Stomach (tissue), 9 donors: ENCODE results near the gene TARBP1. TPM values are rescaled to one million over a fixed set of nuclear protein-coding genes. Genes with fewer than 3 reads are reported as not detected.
"Not testable (repeated sequence)": the region's sequence is repeated elsewhere in the genome, so short reads cannot be mapped to it uniquely, and the experiment has no call there.

Source experiments
- DNase-seq, 2 donors: peaks; one replicate each; pipeline versions ENCODE4 v3.0.0 to v3.0.0-alpha.2; 2013 to 2019
- H3K27ac ChIP-seq, 5 donors: fragments of 200-600 bp in 4 of 5; sonication (generic) in 4 of 5; one replicate each; pipeline ENCODE4 v1.5.1; 2013 to 2019; ENCODE audit warnings: mild to moderate bottlenecking in 1 of 5, moderate library complexity in 1 of 5
- H3K27me3 ChIP-seq, 3 donors: fragments of 200-600 bp; sonication (generic); one replicate each; pipeline ENCODE4 v1.5.1; 2017 to 2019; ENCODE audit warnings: mixed run types in 1 of 3
- H3K36me3 ChIP-seq, 4 donors: fragments of 200-600 bp; sonication (generic); 1 replicate in 3 of 4; 2 replicates in 1 of 4; pipeline ENCODE4 v1.5.1; 2016 to 2019
- H3K4me1 ChIP-seq, 4 donors: fragments of 200-600 bp; sonication (generic); one replicate each; pipeline ENCODE4 v1.5.1; 2016 to 2019
- H3K4me3 ChIP-seq, 4 donors: fragments of 200-600 bp; sonication (generic) in 3 of 4; one replicate each; pipeline ENCODE4 v1.5.1; 2016 to 2019; ENCODE audit warnings: mild to moderate bottlenecking in 1 of 4
- H3K9me3 ChIP-seq, 4 donors: fragments of 200-600 bp; sonication (generic); one replicate each; pipeline ENCODE4 v1.5.1; 2016 to 2019
- CTCF ChIP-seq, 7 experiments: fragments of 450-650 bp in 4 of 7; fragments of 200-600 bp in 3 of 7; sonication (generic) in 3 of 7; IDR thresholded peaks; one replicate each; pipeline ENCODE4 v1.5.1; 2016 to 2019; ENCODE audit warnings: antibody characterized with exemption in 7 of 7, control low read depth in 2 of 7, mild to moderate bottlenecking in 1 of 7
- EP300 ChIP-seq: sonication (generic); formaldehyde crosslinking; IDR thresholded peaks from one replicate; pipeline ENCODE4 v1.6.1; 2017; ENCODE audit warnings: antibody characterized with exemption
- POLR2A ChIP-seq, 4 donors: fragments of 450-650 bp; IDR thresholded peaks; one replicate each; pipeline ENCODE4 v1.6.1; 2016; ENCODE audit warnings: antibody characterized with exemption in 4 of 4, control low read depth in 2 of 4, mild to moderate bottlenecking in 1 of 4, moderate library complexity in 1 of 4
- POLR2AphosphoS5 ChIP-seq, 3 donors: sonication (generic); formaldehyde crosslinking; IDR thresholded peaks; one replicate each; pipeline ENCODE4 v1.6.1; 2016; ENCODE audit warnings: antibody characterized with exemption in 3 of 3
- WGBS, 5 donors: extraction: QIAGEN DNeasy Blood & Tissue Kit in 3 of 5; methylation state at CpG; one replicate each; pipeline versions ENCODE4 v1.1.5 to v1.1.7; 2013 to 2018; 5-methylcytosine and 5-hydroxymethylcytosine counted together
- intact Hi-C: fragments of 100-400 bp; cut with DNase I; formaldehyde crosslinking; loops from one replicate; pipeline ENCODE4 v1.15.1; 2023; ENCODE audit warnings: low total_unique reads
- polyA plus RNA-seq, 3 donors: library from polyadenylated mRNA; stranded (reverse); fragments of 200-250 nt; gene quantifications; one replicate each; pipeline ENCODE4 v1.2.3, GENCODE V29; 2013
- total RNA-seq, 5 donors: library from RNA; depleted of rRNA; stranded (reverse); fragments of >200 nt; gene quantifications; one replicate each; pipeline versions ENCODE4 v1.1.0 to v1.2.3, GENCODE V29; 2014 to 2016
- donor health status: healthy with polysubstance abuse.
- donor health status: Bipolar disorder and iron deficiency.
- donor health status: healthy.

The TARBP1 gene
- total and polyA plus RNA-seq, 8 donors, result 5.7 to 63.2 (median 30.3) TPM

- intact Hi-C loops, result no loop called here
- peaks cover 16 to 90% (median 77%) of the 10 kb centered on the region in 4 donors for H3K36me3 ChIP-seq
- TF ChIP-seq POLR2A (IDR thresholded peaks at IDR 0.05) (no peak), CTCF (IDR thresholded peaks at IDR 0.05) (no peak), POLR2AphosphoS5 (IDR thresholded peaks at IDR 0.05) (no peak), EP300 (no peak)
- H3K27me3 ChIP-seq, result no peaks in the 10 kb centered on the region
- H3K4me3 ChIP-seq, result no peak overlapping the region
- DNase-seq, result no peak
- H3K4me1 ChIP-seq, result peaks cover 0 to 6% (median under 1%) of the 10 kb centered on the region in 4 donors
- 90 to 96% (median 94%) methylated on average over 10 of the region's 10 CpGs for WGBS, 5 donors
- no peak overlapping the region for H3K27ac ChIP-seq
- H3K9me3 ChIP-seq, result no peaks in the 10 kb centered on the region
These were observed 97.1 kb downstream of the TARBP1 start for GRCh38 chr1:234381699-234382555.

GRCh38 chr1:234379591-234380109, 99.3 kb downstream of the TARBP1 start:
- H3K9me3 ChIP-seq, H3K27me3 ChIP-seq, H3K4me3 ChIP-seq, intact Hi-C loops, DNase-seq, H3K27ac ChIP-seq: not testable (repeated sequence)
- H3K36me3 ChIP-seq, result peaks cover 25 to 87% (median 78%) of the 10 kb centered on the region in 4 donors
- 86 to 98% (median 92%) methylated on average over 5 of the region's 5 CpGs for whole genome bisulfite sequencing, 5 donors
- H3K4me1 ChIP-seq, result peaks cover 2 to 29% (median 17%) of the 10 kb centered on the region in 4 donors

- WGBS, 5 donors, result 91 to 95% (median 92%) methylated on average over 7 of the region's 7 CpGs
- Histone ChIP-seq H3K27ac (no peak overlapping the region), H3K4me1 (peaks cover 13 to 50% (median 34%) of the 10 kb centered on the region in 4 donors), H3K36me3 (peaks cover 22 to 57% (median 54%) of the 10 kb centered on the region in 4 donors), H3K9me3 (no peaks in the 10 kb centered on the region), H3K4me3 (no peak overlapping the region), H3K27me3 (no peaks in the 10 kb centered on the region)
- DNase-seq, result no peak
- intact Hi-C loops, result no loop called here
- TF ChIP-seq POLR2AphosphoS5 (IDR thresholded peaks at IDR 0.05) (no peak), CTCF (IDR thresholded peaks at IDR 0.05) (no peak), EP300 (no peak), POLR2A (IDR thresholded peaks at IDR 0.05) (no peak)
These were observed 103.3 kb downstream of the TARBP1 start for GRCh38 chr1:234375672-234376071.

GRCh38 chr1:234373959-234374254, 105.1 kb downstream of the TARBP1 start:
- 2 to 5% (median 4%) methylated on average over 6 of the region's 6 CpGs for WGBS, 5 donors
- H3K27me3 ChIP-seq, result no peaks in the 10 kb centered on the region
- peak overlapping the region; percentile 90 to 97 (median 95) for H3K27ac ChIP-seq
- TF ChIP-seq POLR2A (IDR thresholded peaks at IDR 0.05), result no peak
- TF ChIP-seq POLR2AphosphoS5 (IDR thresholded peaks at IDR 0.05), result no peak
- no peak for TF ChIP-seq CTCF (IDR thresholded peaks at IDR 0.05)
- no peak for TF ChIP-seq EP300
- peaks cover 13 to 50% (median 34%) of the 10 kb centered on the region in 4 donors for H3K4me1 ChIP-seq
- intact Hi-C loops, result no loop called here
- peaks cover 17 to 39% (median 36%) of the 10 kb centered on the region in 4 donors for H3K36me3 ChIP-seq
- DNase-seq, result no peak
- H3K4me3 ChIP-seq, result peak overlapping the region; percentile 63 to 86 (median 68)
- H3K9me3 ChIP-seq, result no peaks in the 10 kb centered on the region
